HG02852 (cell line): ENCODE measurements around the gene SLC44A3.
A peak's percentile ranks its signal among the peaks of the same experiment; 100 is the strongest.

Source experiments
- ATAC-seq: cut with Tn5 transposase; IDR thresholded peaks from one replicate; pipeline ENCODE4 v1.9.1; 2021; ENCODE audit warnings: mild to moderate bottlenecking, moderate library complexity; ENCODE audit not compliant: unreplicated experiment

Gene SLC44A3

DNA sequence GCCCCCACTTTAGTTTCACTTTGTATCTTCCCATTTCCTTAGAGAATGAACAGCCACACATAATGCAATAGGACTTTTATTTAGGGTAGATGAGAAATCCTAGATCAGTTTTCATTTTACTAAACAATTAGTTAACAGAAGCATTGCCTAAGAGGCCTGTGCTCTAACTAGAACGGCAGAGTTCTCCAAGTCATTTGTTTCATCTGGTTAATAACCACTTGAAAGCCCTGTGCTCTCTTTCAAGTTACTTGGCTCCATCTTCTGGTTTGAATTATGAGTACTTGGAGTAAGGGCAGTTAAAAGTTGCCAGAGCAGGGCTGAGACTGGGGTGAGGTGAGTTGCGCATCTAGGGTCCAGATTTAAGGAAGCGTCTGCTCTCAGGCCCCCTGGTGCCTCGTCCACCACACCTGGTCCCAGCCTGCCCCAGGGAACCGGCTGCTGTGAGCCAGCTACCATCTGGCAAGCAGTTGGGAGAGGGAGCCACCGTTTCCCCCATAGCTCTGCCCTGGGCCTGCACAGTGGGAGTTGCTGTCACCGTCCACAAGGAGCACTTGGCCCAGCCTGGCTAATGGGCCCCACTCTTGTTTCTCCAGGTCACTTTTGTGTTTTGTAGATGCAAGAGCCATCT is 18.1 kb upstream of the SLC44A3 start:
- ATAC-seq = peak; percentile 72

DNA sequence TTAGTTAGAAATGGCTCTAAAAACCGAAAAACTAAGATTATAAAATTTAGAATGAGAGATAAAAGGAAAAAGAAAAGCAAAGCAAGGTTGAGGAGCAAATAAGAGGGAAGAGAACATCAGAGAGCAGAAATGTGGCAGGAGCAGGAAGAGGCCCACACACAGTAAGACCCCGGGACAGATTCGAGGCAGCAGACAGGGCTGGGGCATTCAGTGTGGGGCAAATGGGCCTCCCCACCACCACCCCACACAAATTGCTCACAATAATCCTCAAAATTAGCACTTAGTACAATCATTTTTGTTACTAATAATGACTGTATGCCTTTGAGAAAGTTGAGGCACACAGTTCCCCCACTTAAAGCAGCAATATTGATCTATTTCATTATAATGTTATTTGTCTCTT is 17.1 kb upstream of the SLC44A3 start:
- ATAC-seq = no peak

- ATAC-seq = no peak
Measured at GRCh38 chr1:94803517-94804441, 16.4 kb upstream of the SLC44A3 start.

DNA sequence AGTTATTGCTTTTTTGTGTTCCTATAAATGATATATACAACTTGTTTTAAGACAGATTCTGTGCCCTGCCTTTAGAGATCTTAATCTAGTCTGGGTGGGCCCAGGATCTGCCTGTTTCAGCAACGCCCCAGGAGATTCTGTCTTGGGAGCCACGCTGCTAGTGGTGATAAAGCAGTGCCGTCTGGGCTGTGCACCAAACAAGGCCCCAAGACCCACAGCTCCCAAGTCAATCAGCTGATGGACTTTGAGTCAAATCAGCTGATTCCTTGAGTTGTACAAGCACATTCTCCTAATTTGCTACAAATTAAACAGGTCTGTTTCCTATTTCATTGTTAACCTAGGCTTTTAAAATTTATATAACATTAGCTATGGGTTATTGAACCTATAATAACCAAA is 15.7 kb upstream of the SLC44A3 start:
- no peak for ATAC-seq

DNA sequence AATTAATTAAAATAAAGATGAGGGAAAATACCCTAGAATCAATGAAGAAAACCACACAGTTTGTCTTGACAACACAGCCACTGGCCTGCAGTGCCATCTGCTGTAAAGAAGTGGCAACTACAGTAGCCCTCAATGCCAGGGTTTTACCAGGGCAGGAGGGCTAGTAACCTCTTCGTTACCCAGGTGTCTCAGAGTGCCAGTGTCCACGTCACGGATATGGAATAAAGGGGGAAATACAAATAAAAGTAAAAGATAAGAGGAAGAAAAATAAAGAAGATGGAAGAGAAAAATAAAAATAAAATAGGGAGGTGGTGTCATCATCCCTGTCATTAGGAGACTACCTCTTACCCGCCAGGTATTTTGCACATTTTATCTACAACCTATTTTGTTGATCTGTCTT is 14.2 kb upstream of the SLC44A3 start:
- ATAC-seq = peak; percentile 62

DNA sequence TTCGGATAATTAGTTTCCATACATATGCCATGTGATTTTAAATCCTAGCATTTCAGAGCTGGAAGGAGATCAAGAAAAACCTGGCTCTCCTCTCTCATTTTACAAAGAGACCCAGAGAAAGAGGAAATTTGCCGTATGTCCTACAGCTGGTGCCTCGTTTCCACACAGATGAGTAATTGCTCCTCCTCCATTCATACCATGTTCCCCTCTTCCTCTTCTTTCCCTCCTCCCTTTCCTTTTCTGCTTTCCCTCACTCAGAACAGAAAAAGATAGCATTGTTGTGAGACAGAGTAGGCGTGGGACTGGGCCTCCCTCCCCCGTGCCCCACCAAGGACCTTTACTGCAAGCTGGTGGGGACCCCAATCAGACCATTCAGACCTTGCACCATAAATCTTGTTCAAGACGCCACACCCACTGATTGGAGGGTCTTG is 13.7 kb upstream of the SLC44A3 start:
- ATAC-seq = no peak

DNA sequence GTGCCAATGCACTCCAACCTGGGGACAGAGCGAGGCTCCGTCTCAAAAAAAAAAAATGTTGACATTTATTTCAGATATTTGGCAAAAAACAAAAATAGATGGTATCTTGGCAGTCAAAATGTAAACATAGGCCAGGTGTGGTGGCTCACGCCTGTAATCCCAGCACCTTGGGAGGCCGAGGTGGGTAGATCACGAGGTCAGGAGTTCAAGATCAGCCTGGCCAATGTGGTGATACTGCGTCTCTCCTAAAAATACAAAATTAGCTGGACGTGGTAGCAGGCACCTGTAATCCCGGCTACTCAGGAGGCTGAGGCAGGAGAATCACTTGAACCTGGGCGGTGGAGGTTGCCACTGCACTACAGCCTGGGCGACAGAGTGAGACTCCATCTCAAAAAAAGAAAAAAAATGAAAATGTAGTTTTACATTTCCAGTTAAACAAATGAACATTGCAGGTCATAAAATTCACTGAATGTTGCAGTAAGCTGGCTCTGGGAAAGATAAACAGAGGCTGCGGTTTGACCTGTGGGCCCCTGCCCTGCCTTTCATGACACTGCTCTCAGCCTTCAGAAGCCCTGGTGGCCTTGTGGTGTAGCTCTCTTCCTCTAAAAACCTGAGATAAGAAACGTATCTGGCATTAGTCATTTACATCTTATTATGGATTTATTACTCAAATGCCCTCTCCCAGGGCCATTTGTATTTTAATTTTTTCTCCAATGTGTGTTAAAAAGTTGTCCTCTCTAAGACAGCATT is 12.2 kb upstream of the SLC44A3 start:
- ATAC-seq = no peak

DNA sequence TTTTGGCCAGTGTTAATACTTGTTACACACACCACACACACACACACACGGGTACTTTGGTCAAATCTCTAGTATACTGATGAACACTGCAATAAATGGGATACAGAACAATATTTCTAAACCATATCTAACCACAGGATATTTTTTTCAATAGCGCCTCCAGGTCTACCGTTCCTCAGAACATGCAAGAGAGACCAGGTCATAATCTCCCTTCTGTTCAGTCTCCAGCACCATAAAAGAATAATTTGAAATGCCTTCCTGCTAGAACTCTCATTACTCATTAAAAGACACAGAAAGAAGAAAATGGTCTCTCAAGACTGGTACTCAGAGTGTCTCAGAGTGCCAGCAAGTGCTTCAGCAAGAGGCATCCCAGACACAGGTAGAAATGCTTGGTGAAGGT is 11.5 kb upstream of the SLC44A3 start:
- ATAC-seq = no peak

DNA sequence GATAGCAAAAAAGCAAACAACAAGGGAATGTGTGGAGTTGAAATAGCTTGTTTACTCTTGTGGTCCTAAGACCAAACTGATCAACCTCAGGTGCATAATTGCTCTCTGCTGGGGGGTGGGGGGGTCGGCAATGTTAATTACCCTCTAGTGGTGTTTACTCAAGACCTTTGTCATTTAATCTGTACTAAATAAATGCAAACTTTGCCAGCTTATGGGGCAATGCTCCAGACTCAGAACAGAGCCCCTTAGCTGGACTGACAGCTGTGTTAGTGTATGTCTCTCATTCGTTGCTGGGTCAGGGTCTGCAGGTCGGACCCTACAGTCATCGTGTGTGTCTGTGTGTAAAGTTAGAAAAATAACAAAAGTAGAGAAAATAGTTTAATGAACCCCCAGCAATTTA is 7.2 kb upstream of the SLC44A3 start:
- ATAC-seq = no peak

DNA sequence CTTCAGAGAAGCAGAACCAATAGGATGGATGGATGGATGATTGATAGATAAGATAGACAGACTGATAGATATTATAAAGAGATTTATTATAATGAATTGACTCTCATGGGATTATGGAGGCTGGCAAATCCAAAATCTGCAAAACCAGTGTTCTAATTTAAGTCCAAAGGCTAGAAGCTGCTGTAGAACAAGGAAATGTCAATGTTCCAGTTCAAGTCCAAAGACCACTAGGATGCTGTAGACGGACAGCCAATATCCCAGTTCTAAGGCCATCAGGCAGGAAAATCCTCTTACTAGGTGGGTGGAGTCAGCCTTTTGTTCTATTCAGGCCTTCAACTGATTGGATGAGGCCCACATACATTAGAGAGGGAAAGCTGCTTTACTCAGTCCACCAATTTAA is 4.1 kb upstream of the SLC44A3 start:
- no peak for ATAC-seq

DNA sequence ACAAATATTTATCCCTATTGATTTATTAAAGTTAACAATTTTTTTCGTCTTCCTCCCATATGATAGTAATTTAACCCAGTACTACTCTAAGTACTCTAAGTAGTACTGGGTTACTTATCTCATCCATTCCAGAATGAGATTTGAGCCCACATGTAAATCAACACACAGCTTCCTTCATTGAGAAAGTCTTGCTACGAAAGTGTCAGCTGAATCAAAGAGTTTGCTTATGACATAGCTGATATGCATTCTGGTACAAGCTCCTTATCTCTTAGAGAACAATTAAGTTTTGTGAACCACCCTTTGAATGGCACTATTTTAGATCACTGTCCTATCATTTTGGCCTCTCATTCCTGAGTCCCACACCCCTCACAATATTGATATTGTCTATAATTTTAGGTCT is 2.4 kb upstream of the SLC44A3 start:
- ATAC-seq = no peak

- ATAC-seq = no peak
Measured at GRCh38 chr1:94819238-94819944, 766 bp upstream of the SLC44A3 start.

DNA sequence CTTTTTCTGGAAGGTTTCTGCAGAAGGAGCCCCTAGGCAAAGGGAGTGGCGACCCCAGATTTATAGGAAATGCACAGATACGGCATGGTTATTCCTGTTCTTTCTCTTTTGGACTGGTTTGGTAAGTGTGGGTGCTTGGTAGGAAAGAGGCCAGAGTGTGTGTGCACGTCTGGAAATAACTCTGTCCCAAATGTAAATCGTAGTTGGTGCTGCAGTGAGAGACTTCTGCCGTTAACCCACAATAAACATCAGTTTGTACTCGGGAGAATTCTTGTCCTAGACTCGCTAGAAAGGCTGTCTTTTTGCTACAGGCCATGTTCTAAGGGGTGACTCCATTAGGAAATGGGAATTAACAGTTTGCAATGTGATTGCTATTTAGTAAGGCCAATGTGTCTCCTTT is 779 bp downstream of the SLC44A3 start:
- no peak for ATAC-seq

DNA sequence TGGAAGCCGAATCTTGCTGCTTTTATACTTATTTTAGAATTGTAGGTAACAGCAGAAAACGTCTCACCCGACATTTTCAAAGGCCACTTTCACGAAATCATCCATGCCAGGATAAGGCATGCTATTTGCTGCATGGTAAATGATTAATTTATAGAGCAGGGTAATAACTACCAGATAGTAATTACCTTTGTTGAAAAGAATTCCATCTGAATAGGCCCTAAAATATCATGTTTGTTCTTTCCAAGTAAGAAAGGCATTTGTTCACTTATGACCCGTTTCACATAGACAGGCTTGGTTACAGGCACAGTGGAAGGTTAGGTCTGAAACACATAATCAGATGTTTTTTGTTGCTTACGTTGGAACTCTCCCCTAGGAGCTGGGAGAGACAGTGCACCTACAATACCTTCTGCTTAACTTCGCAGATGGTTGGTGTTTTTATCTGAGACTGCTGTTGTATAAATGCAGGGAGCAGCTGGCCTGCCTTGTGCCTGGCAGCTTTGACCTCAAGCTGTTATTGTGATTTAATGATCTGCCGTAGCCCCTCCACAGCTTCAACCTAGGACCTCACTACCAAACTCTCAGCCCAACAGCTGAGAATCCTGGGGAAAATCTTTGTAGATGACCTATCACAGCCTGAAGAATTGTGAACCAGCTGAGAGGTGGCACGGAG is 1.6 kb downstream of the SLC44A3 start:
- no peak for ATAC-seq

- ATAC-seq = no peak
Measured at GRCh38 chr1:94823116-94823515, 3.0 kb downstream of the SLC44A3 start.

- ATAC-seq = no peak
Measured at GRCh38 chr1:94825936-94826335, 5.8 kb downstream of the SLC44A3 start.

DNA sequence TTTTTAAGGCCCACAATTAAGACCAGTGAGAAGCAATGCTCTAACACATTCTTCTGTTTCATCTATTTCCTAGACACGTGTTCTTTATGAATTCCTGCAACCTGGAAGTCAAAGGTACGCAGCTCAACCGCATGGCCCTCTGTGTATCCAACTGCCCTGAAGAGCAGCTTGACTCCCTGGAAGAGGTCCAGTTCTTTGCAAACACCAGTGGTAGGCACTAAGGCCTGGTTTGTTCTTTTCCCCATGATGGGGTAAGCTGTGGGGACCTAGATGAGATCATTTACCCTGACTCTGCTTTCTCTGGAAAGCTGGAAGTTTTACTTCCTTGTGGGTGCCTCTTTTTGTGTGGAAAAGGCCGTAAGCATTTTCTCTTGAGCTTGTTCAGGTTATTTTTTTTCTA is 7.3 kb downstream of the SLC44A3 start:
- no peak for ATAC-seq

DNA sequence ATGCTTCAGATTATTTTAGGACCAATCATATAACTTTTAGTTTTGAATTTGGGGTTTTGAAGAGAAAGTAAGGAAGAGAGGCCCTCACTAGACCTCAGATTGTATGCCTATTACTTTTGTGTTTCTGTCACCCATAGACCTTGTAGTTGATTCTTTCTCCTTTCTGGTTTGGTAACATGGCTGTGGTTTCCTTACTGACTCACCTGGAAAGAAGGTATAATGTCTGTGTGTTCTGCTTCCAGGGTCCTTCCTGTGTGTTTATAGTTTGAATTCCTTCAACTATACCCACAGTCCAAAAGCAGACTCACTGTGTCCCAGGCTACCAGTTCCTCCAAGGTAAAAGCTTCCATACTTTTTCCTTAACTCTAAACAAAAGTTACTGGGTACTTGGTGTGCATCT is 8.1 kb downstream of the SLC44A3 start:
- no peak for ATAC-seq

DNA sequence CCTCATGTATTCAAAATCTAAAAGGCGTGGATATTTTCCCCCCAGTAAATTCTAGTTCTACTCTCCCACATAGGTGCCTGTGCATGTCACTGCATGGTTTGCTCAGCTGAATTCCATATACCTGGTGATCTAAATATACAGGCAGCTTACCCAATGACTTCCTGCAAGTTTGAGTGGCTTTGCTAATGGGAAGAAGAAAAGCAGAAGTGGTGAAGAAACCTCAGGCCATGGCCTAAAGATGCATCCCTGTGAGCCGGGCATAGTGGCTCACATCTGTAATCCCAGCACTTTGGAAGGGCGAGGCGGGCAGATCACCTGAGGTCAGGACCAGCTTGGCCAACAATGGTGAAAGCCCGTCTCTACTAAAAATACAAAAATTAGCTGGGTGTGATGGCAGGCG is 11.5 kb downstream of the SLC44A3 start:
- ATAC-seq = no peak

DNA sequence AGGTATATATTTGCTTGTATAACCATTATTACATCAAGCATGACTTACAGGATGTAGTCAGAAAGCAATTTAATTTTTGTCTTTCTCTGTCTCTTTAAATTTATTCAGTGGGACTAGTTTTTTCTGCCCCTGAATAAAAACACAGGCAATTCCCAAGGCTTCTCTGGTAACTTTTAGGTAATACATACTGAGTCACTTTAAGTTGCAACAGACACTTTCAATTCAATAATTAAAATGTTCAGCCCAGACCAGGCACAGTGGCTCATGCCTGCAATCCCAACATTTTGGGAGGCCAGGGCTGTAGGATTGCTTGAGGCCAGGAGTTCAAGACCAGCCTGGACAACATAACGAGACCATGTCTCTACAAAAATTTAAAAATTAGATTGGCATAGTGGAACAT is 12.3 kb downstream of the SLC44A3 start:
- no peak for ATAC-seq
